Measurements from ENCODE around the gene ACTR5. TPM values are rescaled to one million over a fixed set of nuclear protein-coding genes. Genes with fewer than 3 reads are reported as not detected.

Gene ACTR5
- total RNA-seq, 1 experiment from 2014 or later = 20.0 TPM

DNA sequence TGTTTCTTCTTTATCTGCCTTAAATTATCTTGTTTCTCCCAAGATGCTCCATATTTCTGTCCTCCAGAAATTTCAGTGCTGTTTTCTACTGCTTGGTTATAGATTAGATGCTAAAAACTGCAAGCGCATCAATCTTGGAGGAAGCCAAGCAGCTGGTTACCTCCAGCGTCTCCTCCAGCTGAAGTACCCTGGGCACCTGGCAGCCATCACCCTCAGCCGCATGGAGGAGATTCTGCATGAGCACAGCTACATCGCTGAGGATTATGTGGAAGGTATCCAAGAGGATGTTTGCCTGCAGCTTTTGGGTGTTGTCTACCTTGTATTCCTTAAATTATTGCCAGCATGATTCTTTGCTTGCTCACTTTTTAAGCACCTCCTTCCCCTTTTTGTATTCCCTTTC lies 3.8 kb downstream of the ACTR5 start:
- H3K4me1 ChIP-seq = peaks cover 13% of the 10 kb centered on the region
- H3K9me3 ChIP-seq = no peaks in the 10 kb centered on the region
- POLR2A ChIA-PET = no interaction called here
- Mint-ChIP-seq H3K27me3 (ENCODE audit: insufficient read depth, unreplicated experiment) (no peaks in the 10 kb centered on the region), H3K4me1 (ENCODE audit: low read depth, unreplicated experiment) (peaks cover 10% of the 10 kb centered on the region), H3K9me3 (ENCODE audit: unreplicated experiment) (no peaks in the 10 kb centered on the region), H3K4me3 (ENCODE audit: unreplicated experiment) (no peak overlapping the region), H3K36me3 (ENCODE audit: insufficient read depth, unreplicated experiment) (peaks cover 56% of the 10 kb centered on the region), H3K27ac (ENCODE audit: unreplicated experiment) (no peak overlapping the region)
- H3K36me3 ChIP-seq (ENCODE audit: control insufficient read depth, insufficient read depth, low read length) = no peaks in the 10 kb centered on the region; the same call in 1 of the 2 replicates
- TF ChIP-seq CTCF (IDR thresholded peaks at IDR 0.05; ENCODE audit: insufficient read depth in 1 of 2, low read depth in 1 of 2, low read length in 1 of 2, severe bottlenecking in 1 of 2, unreplicated experiment in 1 of 2) = no peak
- DNase-seq = no peak
- no TSS peak for BruUV-seq (replicated peaks)
- CTCF ChIA-PET = interaction anchor here (0.7 to 2.2 kb wide), 9 partner anchors 16 to 118 kb away, joined by 3 to 11 read pairs (median 4); no protein-coding TSS in a partner anchor
- H3K27me3 ChIP-seq (replicated peaks; ENCODE audit: control insufficient read depth, insufficient read depth, low read length) = no peaks in the 10 kb centered on the region
- no peak overlapping the region for H3K4me3 ChIP-seq (ENCODE audit: low read depth, low read length)
- intact Hi-C loops (cut with micrococcal nuclease; ENCODE audit: unreplicated experiment) = no loop called here

GRCh38 chr20:38754924-38755323 lies 6.7 kb downstream of the ACTR5 start:
- intact Hi-C loops (cut with micrococcal nuclease; ENCODE audit: unreplicated experiment) = no loop called here
- no peak overlapping the region for H3K4me3 ChIP-seq (ENCODE audit: low read depth, low read length)
- H3K36me3 Mint-ChIP-seq (ENCODE audit: insufficient read depth, unreplicated experiment) = peaks cover 52% of the 10 kb centered on the region
- no peaks in the 10 kb centered on the region for H3K9me3 ChIP-seq
- H3K36me3 ChIP-seq (ENCODE audit: control insufficient read depth, insufficient read depth, low read length) = no peaks in the 10 kb centered on the region; the same call in 1 of the 2 replicates
- TF ChIP-seq CTCF (IDR thresholded peaks at IDR 0.05; ENCODE audit: insufficient read depth in 1 of 2, low read depth in 1 of 2, low read length in 1 of 2, severe bottlenecking in 1 of 2, unreplicated experiment in 1 of 2) = no peak
- no peaks in the 10 kb centered on the region for H3K4me1 ChIP-seq
- no peak overlapping the region for H3K4me3 Mint-ChIP-seq (ENCODE audit: unreplicated experiment)
- no peaks in the 10 kb centered on the region for H3K27me3 Mint-ChIP-seq (ENCODE audit: insufficient read depth, unreplicated experiment)
- H3K4me1 Mint-ChIP-seq (ENCODE audit: low read depth, unreplicated experiment) = no peaks in the 10 kb centered on the region
- ChIA-PET CTCF (no interaction called here), POLR2A (no interaction called here)
- H3K27me3 ChIP-seq (replicated peaks; ENCODE audit: control insufficient read depth, insufficient read depth, low read length) = no peaks in the 10 kb centered on the region
- no peaks in the 10 kb centered on the region for H3K9me3 Mint-ChIP-seq (ENCODE audit: unreplicated experiment)
- no TSS peak for BruUV-seq (replicated peaks)
- no peak for DNase-seq
- no peak overlapping the region for H3K27ac Mint-ChIP-seq (ENCODE audit: unreplicated experiment)

- Histone ChIP-seq H3K4me1 (no peaks in the 10 kb centered on the region), H3K36me3 (ENCODE audit: control insufficient read depth, insufficient read depth, low read length) (no peaks in the 10 kb centered on the region; the same call in 1 of the 2 replicates), H3K27me3 (replicated peaks; ENCODE audit: control insufficient read depth, insufficient read depth, low read length) (no peaks in the 10 kb centered on the region), H3K4me3 (ENCODE audit: low read depth, low read length) (no peak overlapping the region), H3K9me3 (no peaks in the 10 kb centered on the region)
- no peak for TF ChIP-seq CTCF (IDR thresholded peaks at IDR 0.05; ENCODE audit: insufficient read depth in 1 of 2, low read depth in 1 of 2, low read length in 1 of 2, severe bottlenecking in 1 of 2, unreplicated experiment in 1 of 2)
- DNase-seq = no peak
- ChIA-PET POLR2A (no interaction called here), CTCF (no interaction called here)
- H3K4me1 Mint-ChIP-seq (ENCODE audit: low read depth, unreplicated experiment) = no peaks in the 10 kb centered on the region
- H3K36me3 Mint-ChIP-seq (ENCODE audit: insufficient read depth, unreplicated experiment) = peaks cover 52% of the 10 kb centered on the region
- H3K4me3 Mint-ChIP-seq (ENCODE audit: unreplicated experiment) = no peak overlapping the region
- intact Hi-C loops (cut with micrococcal nuclease; ENCODE audit: unreplicated experiment) = no loop called here
- no TSS peak for BruUV-seq (replicated peaks)
- H3K9me3 Mint-ChIP-seq (ENCODE audit: unreplicated experiment) = no peaks in the 10 kb centered on the region
- no peak overlapping the region for H3K27ac Mint-ChIP-seq (ENCODE audit: unreplicated experiment)
- H3K27me3 Mint-ChIP-seq (ENCODE audit: insufficient read depth, unreplicated experiment) = no peaks in the 10 kb centered on the region
Measured at GRCh38 chr20:38755324-38755910, 7.2 kb downstream of the ACTR5 start.

All from Caco-2 (cell line).